K562 (cell line): ENCODE measurements around the gene MGRN1. TPM values are rescaled to one million over a fixed set of nuclear protein-coding genes. Genes with fewer than 3 reads are reported as not detected.
A peak's percentile ranks its signal among the peaks of the same experiment; 100 is the strongest.

Experiments
- C11orf30 ChIP-seq: fragments of 450-650 bp; IDR thresholded peaks from 2 replicates; pipeline ENCODE4 v1.6.1; 2016; ENCODE audit warnings: low read depth, mild to moderate bottlenecking
- CEBPB ChIP-seq: fragments of 450-650 bp; IDR thresholded peaks from 2 replicates; pipeline ENCODE4 v1.6.1; 2016; ENCODE audit warnings: missing genetic modification characterization, missing compliant biosample characterization
- CHCHD3 ChIP-seq: fragments of 250-450 bp; sonication (Bioruptor Pico); IDR thresholded peaks from 2 replicates; pipeline ENCODE4 v2.1.2; 2022; ENCODE audit warnings: mild to moderate bottlenecking
- DLX4 ChIP-seq: fragments of 250-450 bp; sonication (Bioruptor Pico); IDR thresholded peaks from 2 replicates; pipeline ENCODE4 v1.6.1; 2021; ENCODE audit warnings: mild to moderate bottlenecking
- E2F6 ChIP-seq, 2 experiments: IDR thresholded peaks; 2 replicates each; pipeline ENCODE4 v1.6.1; 2011; ENCODE audit warnings: borderline replicate concordance in 1 of 2, control low read depth in 1 of 2, low read depth in 1 of 2, low read length in 1 of 2, mild to moderate bottlenecking in 1 of 2, mixed read lengths in 1 of 2, moderate library complexity in 1 of 2; ENCODE audit not compliant: insufficient read depth in 1 of 2, insufficient read length in 1 of 2, poor library complexity in 1 of 2, severe bottlenecking in 1 of 2; ENCODE audit errors: extremely low read depth in 1 of 2
- ELF4 ChIP-seq: fragments of 450-650 bp; formaldehyde crosslinking; IDR thresholded peaks from 2 replicates; pipeline ENCODE4 v1.4.0; 2022; ENCODE audit warnings: missing genetic modification characterization
- GATAD2B ChIP-seq: fragments of 450-650 bp; IDR thresholded peaks from 2 replicates; pipeline ENCODE4 v1.6.1; 2017; ENCODE audit warnings: mild to moderate bottlenecking, borderline replicate concordance
- IFI16 ChIP-seq: fragments of 250-450 bp; sonication (Bioruptor Pico); IDR thresholded peaks from 2 replicates; pipeline ENCODE4 v2.1.2; 2022; ENCODE audit warnings: mild to moderate bottlenecking, inconsistent platforms
- KDM1A ChIP-seq, 2 experiments: fragments of 450-650 bp; IDR thresholded peaks; 2 replicates each; pipeline ENCODE4 v1.6.1; 2016; ENCODE audit warnings: mild to moderate bottlenecking in 2 of 2
- POLR2G ChIP-seq: fragments of 200-400 bp; formaldehyde crosslinking; IDR thresholded peaks from 2 replicates; pipeline ENCODE4 v1.6.1; 2017; ENCODE audit warnings: low read depth, mild to moderate bottlenecking, antibody characterized with exemption, low read length, moderate library complexity
- SMAD1 ChIP-seq: fragments of 150-350 bp; IDR thresholded peaks from 2 replicates; pipeline ENCODE4 v1.6.1; 2014; ENCODE audit warnings: low read length, low read depth; ENCODE audit not compliant: partially characterized antibody
- SRF ChIP-seq, 2 experiments: fragments of 250-450, 450-650 bp in 1 of 2; sonication (Bioruptor Pico) in 1 of 2; sonication (generic) in 1 of 2; formaldehyde crosslinking; IDR thresholded peaks; 2 replicates each; pipeline versions ENCODE4 v1.5.0 to v1.5.1; 2020 to 2022; ENCODE audit warnings: mild to moderate bottlenecking in 1 of 2, missing genetic modification reagents in 1 of 2
- SRSF1 ChIP-seq: fragments of 200-400 bp; formaldehyde crosslinking; IDR thresholded peaks from 2 replicates; pipeline ENCODE4 v1.6.1; 2017; ENCODE audit warnings: mild to moderate bottlenecking, low read depth, low read length, moderate library complexity
- SRSF7 ChIP-seq: fragments of 200-400 bp; formaldehyde crosslinking; optimal IDR thresholded peaks from 2 replicates; pipeline ENCODE3; 2017; ENCODE audit warnings: mild to moderate bottlenecking, low read depth, low read length
- ZNF263 ChIP-seq: sonication (generic); formaldehyde crosslinking; IDR thresholded peaks from 2 replicates; pipeline ENCODE4 v1.8.0; 2022; ENCODE audit warnings: mild to moderate bottlenecking, missing genetic modification reagents, borderline replicate concordance
- ZNF354B ChIP-seq: fragments of 250-450 bp; sonication (Bioruptor Pico); IDR thresholded peaks from 2 replicates; pipeline ENCODE4 v1.4.0; 2020
- ZNF75A ChIP-seq: fragments of 450-650 bp; formaldehyde crosslinking; IDR thresholded peaks from 2 replicates; pipeline ENCODE4 v1.4.0; 2020; ENCODE audit warnings: mild to moderate bottlenecking
- polyA plus RNA-seq, 8 experiments: library from polyadenylated mRNA; depleted of rRNA in 4 of 8; stranded (reverse) in 5 of 8; unstranded in 3 of 8; fragments of >200 nt; fragmentation: Nextera tagmentation in 2 of 8; fragmentation: Illumina TruSeq in 1 of 8; extraction: Ambion mirVana in 2 of 8; extraction: Trizol in 1 of 8; gene quantifications; 2 replicates each; pipeline versions ENCODE4 v1.2.1 to v1.2.3, GENCODE V29; 2011 to 2014; ENCODE audit warnings: inconsistent platforms in 1 of 8, missing spikeins in 1 of 8
- total RNA-seq, 7 experiments: library from RNA; depleted of rRNA in 6 of 7; stranded (reverse); fragments of >200 nt in 6 of 7; fragmentation: Illumina TruSeq in 2 of 7; extraction: Trizol in 2 of 7; gene quantifications; 2 replicates each; pipeline versions ENCODE4 v1.2.1 to v1.2.3, GENCODE V29; 2011 to 2021; ENCODE audit warnings: low replicate concordance in 1 of 7
- TF ChIP-seq, protein P1 (sequence below): fragments of 250-450 bp; sonication (Bioruptor Pico); IDR thresholded peaks from 2 replicates; pipeline ENCODE4 v1.4.0; 2020
- TF ChIP-seq, protein P2 (sequence below): fragments of 450-650 bp; IDR thresholded peaks from 2 replicates; pipeline ENCODE4 v1.6.1; 2017; ENCODE audit warnings: mild to moderate bottlenecking, moderate library complexity

The MGRN1 gene
- total and polyA plus RNA-seq, 9 of the 15 experiments (the other 6 are each of a cell fraction or from before 2014, with no cell fraction given): 0.15 to 37.9 (median 6.0) TPM

DNA sequence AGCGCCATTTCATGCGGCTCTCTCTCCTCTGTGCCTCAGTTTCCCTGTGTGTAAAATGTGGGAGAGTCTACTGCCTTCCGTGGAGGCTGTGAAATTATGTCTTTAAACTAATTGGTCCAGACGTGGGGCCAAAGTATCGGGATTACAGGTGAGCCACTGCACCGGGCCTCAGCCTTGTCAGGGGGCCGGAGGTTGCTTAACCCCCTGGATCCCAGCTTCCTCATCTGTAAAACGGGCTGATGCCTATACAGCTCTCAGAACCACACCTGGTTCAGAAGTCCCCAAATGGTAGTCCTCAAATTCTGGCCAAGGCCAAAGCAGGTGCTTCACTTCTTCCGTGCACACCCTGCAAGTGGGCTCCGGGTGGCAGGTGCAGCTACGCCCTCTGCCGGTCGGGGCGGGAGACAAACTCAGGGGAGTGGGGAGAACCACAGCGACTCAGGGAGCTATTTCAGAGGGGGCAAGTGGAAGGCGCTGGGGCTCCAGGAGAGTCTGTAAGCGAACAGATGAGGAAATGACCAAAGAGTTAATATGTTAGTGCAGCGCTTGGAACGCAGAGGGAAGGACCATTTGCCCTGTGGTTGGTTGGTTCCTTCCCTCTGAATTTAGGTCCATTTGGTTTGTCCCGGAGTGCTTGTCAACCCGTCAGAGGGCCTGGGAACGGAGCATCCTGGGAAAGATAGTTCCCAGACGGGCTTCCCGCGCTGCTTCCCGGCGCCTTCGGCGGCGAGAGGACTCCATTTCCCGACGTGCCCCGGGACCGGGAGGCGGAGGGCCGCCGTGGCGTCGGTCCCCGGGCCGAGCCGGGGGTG is at the start of gene MGRN1 (continued):
- TF ChIP-seq DLX4 (CRISPR knock-in tag) (no peak), KDM1A (IDR thresholded peaks at IDR 0.05) (no peak; a peak in 1 of 4 replicates), CHCHD3 (no peak), E2F6 (IDR thresholded peaks at IDR 0.05; ENCODE audit: borderline replicate concordance in 1 of 2, extremely low read depth in 1 of 2, insufficient read depth in 1 of 2, insufficient read length in 1 of 2, low read depth in 1 of 2, low read length in 1 of 2, poor library complexity in 1 of 2, severe bottlenecking in 1 of 2) (peak; percentile 68 to 86), SRSF1 (no peak), CEBPB (tag) (no peak), SMAD1 (no peak), ZNF75A (CRISPR knock-in tag) (no peak), SRF (CRISPR knock-in tag; IDR thresholded peaks at IDR 0.05) (peak in 1 of 2 experiments; percentile 60; a peak in 1 of 4 replicates), IFI16 (no peak), ELF4 (CRISPR knock-in tag) (no peak), ZNF354B (no peak), GATAD2B (0 out of 2 replicates have a peak, but pooled peaks have one; percentile 6), SRSF7 (no peak), C11orf30 (no peak), POLR2G (no peak), ZNF263 (CRISPR knock-in tag) (no peak; the same call in 1 of the 2 replicates)
- TF ChIP-seq, protein P1, sequence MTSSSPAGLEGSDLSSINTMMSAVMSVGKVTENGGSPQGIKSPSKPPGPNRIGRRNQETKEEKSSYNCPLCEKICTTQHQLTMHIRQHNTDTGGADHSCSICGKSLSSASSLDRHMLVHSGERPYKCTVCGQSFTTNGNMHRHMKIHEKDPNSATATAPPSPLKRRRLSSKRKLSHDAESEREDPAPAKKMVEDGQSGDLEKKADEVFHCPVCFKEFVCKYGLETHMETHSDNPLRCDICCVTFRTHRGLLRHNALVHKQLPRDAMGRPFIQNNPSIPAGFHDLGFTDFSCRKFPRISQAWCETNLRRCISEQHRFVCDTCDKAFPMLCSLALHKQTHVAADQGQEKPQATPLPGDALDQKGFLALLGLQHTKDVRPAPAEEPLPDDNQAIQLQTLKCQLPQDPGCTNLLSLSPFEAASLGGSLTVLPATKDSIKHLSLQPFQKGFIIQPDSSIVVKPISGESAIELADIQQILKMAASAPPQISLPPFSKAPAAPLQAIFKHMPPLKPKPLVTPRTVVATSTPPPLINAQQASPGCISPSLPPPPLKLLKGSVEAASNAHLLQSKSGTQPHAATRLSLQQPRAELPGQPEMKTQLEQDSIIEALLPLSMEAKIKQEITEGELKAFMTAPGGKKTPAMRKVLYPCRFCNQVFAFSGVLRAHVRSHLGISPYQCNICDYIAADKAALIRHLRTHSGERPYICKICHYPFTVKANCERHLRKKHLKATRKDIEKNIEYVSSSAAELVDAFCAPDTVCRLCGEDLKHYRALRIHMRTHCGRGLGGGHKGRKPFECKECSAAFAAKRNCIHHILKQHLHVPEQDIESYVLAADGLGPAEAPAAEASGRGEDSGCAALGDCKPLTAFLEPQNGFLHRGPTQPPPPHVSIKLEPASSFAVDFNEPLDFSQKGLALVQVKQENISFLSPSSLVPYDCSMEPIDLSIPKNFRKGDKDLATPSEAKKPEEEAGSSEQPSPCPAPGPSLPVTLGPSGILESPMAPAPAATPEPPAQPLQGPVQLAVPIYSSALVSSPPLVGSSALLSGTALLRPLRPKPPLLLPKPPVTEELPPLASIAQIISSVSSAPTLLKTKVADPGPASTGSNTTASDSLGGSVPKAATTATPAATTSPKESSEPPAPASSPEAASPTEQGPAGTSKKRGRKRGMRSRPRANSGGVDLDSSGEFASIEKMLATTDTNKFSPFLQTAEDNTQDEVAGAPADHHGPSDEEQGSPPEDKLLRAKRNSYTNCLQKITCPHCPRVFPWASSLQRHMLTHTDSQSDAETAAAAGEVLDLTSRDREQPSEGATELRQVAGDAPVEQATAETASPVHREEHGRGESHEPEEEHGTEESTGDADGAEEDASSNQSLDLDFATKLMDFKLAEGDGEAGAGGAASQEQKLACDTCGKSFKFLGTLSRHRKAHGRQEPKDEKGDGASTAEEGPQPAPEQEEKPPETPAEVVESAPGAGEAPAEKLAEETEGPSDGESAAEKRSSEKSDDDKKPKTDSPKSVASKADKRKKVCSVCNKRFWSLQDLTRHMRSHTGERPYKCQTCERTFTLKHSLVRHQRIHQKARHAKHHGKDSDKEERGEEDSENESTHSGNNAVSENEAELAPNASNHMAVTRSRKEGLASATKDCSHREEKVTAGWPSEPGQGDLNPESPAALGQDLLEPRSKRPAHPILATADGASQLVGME (CRISPR knock-in tag): no peak
- TF ChIP-seq, protein P2, sequence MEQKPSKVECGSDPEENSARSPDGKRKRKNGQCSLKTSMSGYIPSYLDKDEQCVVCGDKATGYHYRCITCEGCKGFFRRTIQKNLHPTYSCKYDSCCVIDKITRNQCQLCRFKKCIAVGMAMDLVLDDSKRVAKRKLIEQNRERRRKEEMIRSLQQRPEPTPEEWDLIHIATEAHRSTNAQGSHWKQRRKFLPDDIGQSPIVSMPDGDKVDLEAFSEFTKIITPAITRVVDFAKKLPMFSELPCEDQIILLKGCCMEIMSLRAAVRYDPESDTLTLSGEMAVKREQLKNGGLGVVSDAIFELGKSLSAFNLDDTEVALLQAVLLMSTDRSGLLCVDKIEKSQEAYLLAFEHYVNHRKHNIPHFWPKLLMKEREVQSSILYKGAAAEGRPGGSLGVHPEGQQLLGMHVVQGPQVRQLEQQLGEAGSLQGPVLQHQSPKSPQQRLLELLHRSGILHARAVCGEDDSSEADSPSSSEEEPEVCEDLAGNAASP: no peak
